GM12874 (cell line): ENCODE measurements around the gene BPIFA1.

ENCODE experiments used
- CTCF ChIP-seq: IDR thresholded peaks from 2 replicates; pipeline ENCODE4 v1.5.1; 2011; ENCODE audit warnings: low read depth, mild to moderate bottlenecking, control low read depth, low read length, moderate library complexity; ENCODE audit not compliant: insufficient read depth

The BPIFA1 gene

GRCh38 chr20:33202451-33202850, 33.3 kb upstream of the BPIFA1 start:
- no peak for TF ChIP-seq CTCF

GRCh38 chr20:33203444-33203843, 32.4 kb upstream of the BPIFA1 start:
- no peak for TF ChIP-seq CTCF

- no peak for TF ChIP-seq CTCF
Measured at GRCh38 chr20:33209789-33210188, 26.0 kb upstream of the BPIFA1 start.

GRCh38 chr20:33210371-33210770, 25.4 kb upstream of the BPIFA1 start:
- no peak for TF ChIP-seq CTCF

GRCh38 chr20:33211817-33212424, 23.9 kb upstream of the BPIFA1 start:
- TF ChIP-seq CTCF = peak; percentile 53; the same call in 1 of the 2 replicates

- no peak for TF ChIP-seq CTCF
Measured at GRCh38 chr20:33217052-33217451, 18.7 kb upstream of the BPIFA1 start, which contains the start of gene BPIFA3. Gene BPIFA3 (plus strand): TSS chr20:33217352. CDS start chr20:33217537, 185 bp downstream.

GRCh38 chr20:33224399-33224798, 11.4 kb upstream of the BPIFA1 start:
- no peak for TF ChIP-seq CTCF
